ENCODE measurements around the gene TRHDE. TPM values are rescaled to one million over a fixed set of nuclear protein-coding genes. Genes with fewer than 3 reads are reported as not detected.

Gene TRHDE
- total RNA-seq, 1 experiment from 2014 or later, result 5.5 TPM

- no peak overlapping the region for H3K27ac Mint-ChIP-seq
- ATAC-seq, result no peak
- no peaks in the 10 kb centered on the region for H3K9me3 Mint-ChIP-seq
- CTCF ChIA-PET, result no interaction called here
- H3K36me3 Mint-ChIP-seq, result no peaks in the 10 kb centered on the region
- no peak overlapping the region for H3K4me3 Mint-ChIP-seq
- no peak for DNase-seq (ENCODE audit: low spot score)
- H3K4me1 Mint-ChIP-seq, result peaks cover 12% of the 10 kb centered on the region
- POLR2A ChIA-PET, result no interaction called here
- TF ChIP-seq TP53 (CRISPR knock-in tag; IDR thresholded peaks at IDR 0.05), result no peak
- no peak for TF ChIP-seq SMAD3 (CRISPR knock-in tag; IDR thresholded peaks at IDR 0.05; ENCODE audit: borderline replicate concordance)
- TF ChIP-seq NFYB (CRISPR knock-in tag; conservative IDR thresholded peaks at IDR 0.05; ENCODE audit: low read depth), result no peak
- no peak for TF ChIP-seq ZNF671 (CRISPR knock-in tag; IDR thresholded peaks at IDR 0.05)
- TF ChIP-seq NFE2L1 (CRISPR knock-in tag; IDR thresholded peaks at IDR 0.05), result no peak
- no peak for TF ChIP-seq JAZF1 (CRISPR knock-in tag; IDR thresholded peaks at IDR 0.05)
- TF ChIP-seq TEAD4 (CRISPR knock-in tag; IDR thresholded peaks at IDR 0.05), result no peak
- TF ChIP-seq EMX1 (CRISPR knock-in tag; IDR thresholded peaks at IDR 0.05), result no peak
- TF ChIP-seq GTF2I (CRISPR knock-in tag; conservative IDR thresholded peaks at IDR 0.05), result no peak
- no peak for TF ChIP-seq NR3C1 (CRISPR knock-in tag; conservative IDR thresholded peaks at IDR 0.05; ENCODE audit: low read depth)
- TF ChIP-seq ATF6 (CRISPR knock-in tag; IDR thresholded peaks at IDR 0.05), result no peak
- TF ChIP-seq, protein P1, sequence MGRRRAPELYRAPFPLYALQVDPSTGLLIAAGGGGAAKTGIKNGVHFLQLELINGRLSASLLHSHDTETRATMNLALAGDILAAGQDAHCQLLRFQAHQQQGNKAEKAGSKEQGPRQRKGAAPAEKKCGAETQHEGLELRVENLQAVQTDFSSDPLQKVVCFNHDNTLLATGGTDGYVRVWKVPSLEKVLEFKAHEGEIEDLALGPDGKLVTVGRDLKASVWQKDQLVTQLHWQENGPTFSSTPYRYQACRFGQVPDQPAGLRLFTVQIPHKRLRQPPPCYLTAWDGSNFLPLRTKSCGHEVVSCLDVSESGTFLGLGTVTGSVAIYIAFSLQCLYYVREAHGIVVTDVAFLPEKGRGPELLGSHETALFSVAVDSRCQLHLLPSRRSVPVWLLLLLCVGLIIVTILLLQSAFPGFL (CRISPR knock-in tag; IDR thresholded peaks at IDR 0.05; ENCODE audit: borderline replicate concordance), result no peak
- TF ChIP-seq, protein P2, sequence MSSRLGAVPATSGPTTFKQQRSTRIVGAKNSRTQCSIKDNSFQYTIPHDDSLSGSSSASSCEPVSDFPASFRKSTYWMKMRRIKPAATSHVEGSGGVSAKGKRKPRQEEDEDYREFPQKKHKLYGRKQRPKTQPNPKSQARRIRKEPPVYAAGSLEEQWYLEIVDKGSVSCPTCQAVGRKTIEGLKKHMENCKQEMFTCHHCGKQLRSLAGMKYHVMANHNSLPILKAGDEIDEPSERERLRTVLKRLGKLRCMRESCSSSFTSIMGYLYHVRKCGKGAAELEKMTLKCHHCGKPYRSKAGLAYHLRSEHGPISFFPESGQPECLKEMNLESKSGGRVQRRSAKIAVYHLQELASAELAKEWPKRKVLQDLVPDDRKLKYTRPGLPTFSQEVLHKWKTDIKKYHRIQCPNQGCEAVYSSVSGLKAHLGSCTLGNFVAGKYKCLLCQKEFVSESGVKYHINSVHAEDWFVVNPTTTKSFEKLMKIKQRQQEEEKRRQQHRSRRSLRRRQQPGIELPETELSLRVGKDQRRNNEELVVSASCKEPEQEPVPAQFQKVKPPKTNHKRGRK (CRISPR knock-in tag; IDR thresholded peaks at IDR 0.05; ENCODE audit: borderline replicate concordance), result no peak
- TF ChIP-seq, protein P3, sequence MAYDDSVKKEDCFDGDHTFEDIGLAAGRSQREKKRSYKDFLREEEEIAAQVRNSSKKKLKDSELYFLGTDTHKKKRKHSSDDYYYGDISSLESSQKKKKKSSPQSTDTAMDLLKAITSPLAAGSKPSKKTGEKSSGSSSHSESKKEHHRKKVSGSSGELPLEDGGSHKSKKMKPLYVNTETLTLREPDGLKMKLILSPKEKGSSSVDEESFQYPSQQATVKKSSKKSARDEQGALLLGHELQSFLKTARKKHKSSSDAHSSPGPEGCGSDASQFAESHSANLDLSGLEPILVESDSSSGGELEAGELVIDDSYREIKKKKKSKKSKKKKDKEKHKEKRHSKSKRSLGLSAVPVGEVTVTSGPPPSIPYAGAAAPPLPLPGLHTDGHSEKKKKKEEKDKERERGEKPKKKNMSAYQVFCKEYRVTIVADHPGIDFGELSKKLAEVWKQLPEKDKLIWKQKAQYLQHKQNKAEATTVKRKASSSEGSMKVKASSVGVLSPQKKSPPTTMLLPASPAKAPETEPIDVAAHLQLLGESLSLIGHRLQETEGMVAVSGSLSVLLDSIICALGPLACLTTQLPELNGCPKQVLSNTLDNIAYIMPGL (CRISPR knock-in tag; IDR thresholded peaks at IDR 0.05), result no peak
- TF ChIP-seq FOXJ3 (CRISPR knock-in tag; IDR thresholded peaks at IDR 0.05; ENCODE audit: borderline replicate concordance), result no peak
- no peak for TF ChIP-seq CBFB (CRISPR knock-in tag; IDR thresholded peaks at IDR 0.05; ENCODE audit: low read depth)
- no peak for TF ChIP-seq ZMAT4 (CRISPR knock-in tag; IDR thresholded peaks at IDR 0.05)
- TF ChIP-seq ZNF317 (CRISPR knock-in tag; IDR thresholded peaks at IDR 0.05; ENCODE audit: borderline replicate concordance, low read depth), result no peak
- H3K27me3 Mint-ChIP-seq (ENCODE audit: low read depth), result no peaks in the 10 kb centered on the region
Measured at GRCh38 chr12:72547573-72547972, 275.4 kb downstream of the TRHDE start.

DNA sequence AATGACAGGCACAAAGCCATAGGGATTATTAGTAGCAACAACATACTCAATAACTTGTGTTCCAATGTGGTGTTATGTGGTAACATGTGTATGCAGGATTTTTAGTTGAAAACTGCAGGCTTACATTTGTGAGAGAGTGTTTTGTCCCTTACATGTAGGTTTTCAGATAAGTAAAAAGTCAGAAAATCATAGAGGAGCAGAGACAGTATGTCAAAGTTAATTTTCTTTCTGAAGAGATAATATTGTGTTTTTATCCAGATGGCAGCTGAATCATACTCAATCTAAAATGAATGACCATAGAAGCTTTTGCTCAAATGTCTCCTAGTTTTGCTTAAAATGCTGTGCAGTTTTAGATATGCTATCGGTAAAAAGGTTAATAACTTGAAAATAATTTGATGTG lies 277.0 kb downstream of the TRHDE start:
- H3K4me3 Mint-ChIP-seq, result no peak overlapping the region
- H3K4me1 Mint-ChIP-seq, result peaks cover 12% of the 10 kb centered on the region
- H3K36me3 Mint-ChIP-seq, result no peaks in the 10 kb centered on the region
- POLR2A ChIA-PET, result no interaction called here
- no peak overlapping the region for H3K27ac Mint-ChIP-seq
- no peaks in the 10 kb centered on the region for H3K27me3 Mint-ChIP-seq (ENCODE audit: low read depth)
- ATAC-seq (no peak), DNase-seq (ENCODE audit: low spot score) (no peak)
- CTCF ChIA-PET, result no interaction called here
- H3K9me3 Mint-ChIP-seq, result no peaks in the 10 kb centered on the region
- TF ChIP-seq SP1 (CRISPR knock-in tag; conservative IDR thresholded peaks at IDR 0.05) (no peak), JAZF1 (CRISPR knock-in tag; IDR thresholded peaks at IDR 0.05) (no peak), CBFB (CRISPR knock-in tag; IDR thresholded peaks at IDR 0.05; ENCODE audit: low read depth) (no peak), CREB1 (CRISPR knock-in tag; IDR thresholded peaks at IDR 0.05) (no peak), CREM (CRISPR knock-in tag; IDR thresholded peaks at IDR 0.05) (no peak), E2F4 (CRISPR knock-in tag; IDR thresholded peaks at IDR 0.05; ENCODE audit: borderline replicate concordance, low read depth) (no peak), TEAD4 (CRISPR knock-in tag; IDR thresholded peaks at IDR 0.05) (no peak), PRRX2 (CRISPR knock-in tag; IDR thresholded peaks at IDR 0.05) (no peak), TEAD1 (CRISPR knock-in tag; IDR thresholded peaks at IDR 0.05) (no peak)
- TF ChIP-seq, protein P4, sequence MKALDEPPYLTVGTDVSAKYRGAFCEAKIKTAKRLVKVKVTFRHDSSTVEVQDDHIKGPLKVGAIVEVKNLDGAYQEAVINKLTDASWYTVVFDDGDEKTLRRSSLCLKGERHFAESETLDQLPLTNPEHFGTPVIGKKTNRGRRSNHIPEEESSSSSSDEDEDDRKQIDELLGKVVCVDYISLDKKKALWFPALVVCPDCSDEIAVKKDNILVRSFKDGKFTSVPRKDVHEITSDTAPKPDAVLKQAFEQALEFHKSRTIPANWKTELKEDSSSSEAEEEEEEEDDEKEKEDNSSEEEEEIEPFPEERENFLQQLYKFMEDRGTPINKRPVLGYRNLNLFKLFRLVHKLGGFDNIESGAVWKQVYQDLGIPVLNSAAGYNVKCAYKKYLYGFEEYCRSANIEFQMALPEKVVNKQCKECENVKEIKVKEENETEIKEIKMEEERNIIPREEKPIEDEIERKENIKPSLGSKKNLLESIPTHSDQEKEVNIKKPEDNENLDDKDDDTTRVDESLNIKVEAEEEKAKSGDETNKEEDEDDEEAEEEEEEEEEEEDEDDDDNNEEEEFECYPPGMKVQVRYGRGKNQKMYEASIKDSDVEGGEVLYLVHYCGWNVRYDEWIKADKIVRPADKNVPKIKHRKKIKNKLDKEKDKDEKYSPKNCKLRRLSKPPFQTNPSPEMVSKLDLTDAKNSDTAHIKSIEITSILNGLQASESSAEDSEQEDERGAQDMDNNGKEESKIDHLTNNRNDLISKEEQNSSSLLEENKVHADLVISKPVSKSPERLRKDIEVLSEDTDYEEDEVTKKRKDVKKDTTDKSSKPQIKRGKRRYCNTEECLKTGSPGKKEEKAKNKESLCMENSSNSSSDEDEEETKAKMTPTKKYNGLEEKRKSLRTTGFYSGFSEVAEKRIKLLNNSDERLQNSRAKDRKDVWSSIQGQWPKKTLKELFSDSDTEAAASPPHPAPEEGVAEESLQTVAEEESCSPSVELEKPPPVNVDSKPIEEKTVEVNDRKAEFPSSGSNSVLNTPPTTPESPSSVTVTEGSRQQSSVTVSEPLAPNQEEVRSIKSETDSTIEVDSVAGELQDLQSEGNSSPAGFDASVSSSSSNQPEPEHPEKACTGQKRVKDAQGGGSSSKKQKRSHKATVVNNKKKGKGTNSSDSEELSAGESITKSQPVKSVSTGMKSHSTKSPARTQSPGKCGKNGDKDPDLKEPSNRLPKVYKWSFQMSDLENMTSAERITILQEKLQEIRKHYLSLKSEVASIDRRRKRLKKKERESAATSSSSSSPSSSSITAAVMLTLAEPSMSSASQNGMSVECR (CRISPR knock-in tag; IDR thresholded peaks at IDR 0.05; ENCODE audit: borderline replicate concordance), result no peak
